GM18505 (cell line): ENCODE results near the gene NOL12.

Experiments used
- ATAC-seq: cut with Tn5 transposase; IDR thresholded peaks from one replicate; pipeline ENCODE4 v1.9.1; 2021; ENCODE audit not compliant: unreplicated experiment
- POLR2A ChIP-seq: IDR thresholded peaks from 4 replicates; pipeline ENCODE4 v1.6.1; 2011; ENCODE audit warnings: borderline replicate concordance; ENCODE audit not compliant: insufficient read depth, insufficient read length; ENCODE audit errors: extremely low read depth

NOL12 gene

DNA sequence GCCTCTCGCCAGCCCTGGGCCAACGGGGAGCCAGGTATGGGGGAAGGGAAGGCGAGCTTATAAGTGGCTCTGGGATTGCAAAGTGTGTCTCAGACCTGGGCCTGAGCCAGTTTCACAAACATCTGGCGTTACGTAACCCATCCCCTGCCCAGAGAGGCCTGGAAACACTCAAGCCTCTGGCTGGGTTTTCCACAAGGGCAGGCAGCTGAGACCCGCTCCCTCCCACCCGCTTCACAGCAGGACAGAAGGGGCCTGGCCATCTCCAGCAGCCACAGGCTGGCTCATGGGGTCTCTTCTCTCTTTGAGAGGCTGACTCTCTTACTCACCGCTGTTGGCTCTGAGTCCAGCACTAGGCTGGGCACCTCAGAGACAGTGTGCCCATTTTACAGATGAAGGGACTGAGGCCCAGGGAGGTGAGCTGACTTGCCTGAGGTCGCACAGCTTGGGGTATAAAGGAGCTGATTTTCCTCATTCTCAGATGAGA lies 55.2 kb downstream of the NOL12 start:
- ATAC-seq, result no peak
- TF ChIP-seq POLR2A, result no peak

DNA sequence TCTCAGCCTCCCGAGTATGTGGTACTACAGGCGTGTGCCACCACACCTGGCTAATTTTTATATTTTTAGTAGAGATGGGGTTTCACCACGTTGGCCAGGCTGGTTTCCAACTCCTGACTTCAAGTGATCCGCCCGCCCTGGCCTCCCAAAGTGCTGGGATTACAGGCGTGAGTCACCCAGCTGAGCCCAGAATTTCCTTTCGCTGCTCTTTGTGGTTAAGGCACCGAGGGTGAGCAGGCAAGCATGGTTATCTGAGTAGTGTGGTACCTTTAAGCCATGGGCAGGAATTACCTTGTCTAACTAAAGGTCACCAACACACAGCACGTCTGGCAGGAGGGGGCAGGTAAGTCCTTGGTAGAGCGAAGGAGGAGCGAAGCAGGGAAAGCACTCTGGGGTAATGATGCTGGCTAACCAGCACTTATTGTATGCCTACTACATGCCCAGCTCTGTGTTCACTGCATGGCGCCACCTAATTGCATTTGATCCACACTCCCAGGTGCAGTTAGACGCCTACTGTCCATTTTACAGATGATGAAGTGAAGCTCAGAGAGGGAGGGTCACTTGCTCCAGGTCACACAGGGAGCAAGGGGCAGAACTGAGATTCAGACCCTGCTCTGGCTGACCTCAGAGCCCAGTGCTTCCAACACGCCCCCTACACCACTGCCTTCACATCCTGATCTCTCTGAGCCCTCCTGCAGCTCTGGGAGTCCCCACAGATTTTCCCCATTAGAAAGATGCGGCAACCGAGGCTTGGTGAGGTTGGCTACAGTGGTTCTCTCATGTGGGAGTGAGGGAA lies 56.4 kb downstream of the NOL12 start:
- no peak for ATAC-seq
- TF ChIP-seq POLR2A, result no peak
